Caco-2 (cell line): ENCODE results near the gene RPUSD3. TPM values are rescaled to one million over a fixed set of nuclear protein-coding genes. Genes with fewer than 3 reads are reported as not detected.
A peak's percentile ranks its signal among the peaks of the same experiment; 100 is the strongest.

Source experiments
- BruUV-seq: library from RNA; stranded (reverse); fragments of 400-500 nt; replicated peaks from 2 replicates; lab custom pipeline; 2021; lab: Mats Ljungman, UMichigan
- CTCF ChIA-PET: fragments of 300-600 bp; sonication (Branson Sonifier 250); formaldehyde crosslinking; loops from one replicate; lab custom pipeline; 2022; ENCODE audit warnings: antibody characterized with exemption; lab: Charles Lee
- POLR2A ChIA-PET: fragments of 300-600 bp; sonication (Branson Sonifier 250); formaldehyde crosslinking; loops from one replicate; lab custom pipeline; 2022; ENCODE audit warnings: antibody characterized with exemption; lab: Charles Lee
- DNase-seq, 2 experiments: peaks; one replicate each; pipeline versions ENCODE4 v3.0.0 to v3.0.0-alpha.2; 2020 to 2022
- H3K27me3 ChIP-seq: replicated peaks from 2 replicates; pipeline ENCODE4 v1.6.0; 2011; ENCODE audit warnings: low read length; ENCODE audit not compliant: control insufficient read depth, insufficient read depth
- H3K36me3 ChIP-seq: 2 replicates; pipeline ENCODE4 v1.5.1; 2011; ENCODE audit warnings: low read length; ENCODE audit not compliant: control insufficient read depth, insufficient read depth
- H3K4me1 ChIP-seq: fragments of 250-450 bp; sonication (Bioruptor Pico); 2 replicates; pipeline ENCODE4 v1.5.1; 2020; ENCODE audit warnings: mild to moderate bottlenecking
- H3K4me3 ChIP-seq: 2 replicates; pipeline ENCODE4 v1.5.1; 2011; ENCODE audit warnings: low read depth, mild to moderate bottlenecking, control low read depth, low read length
- H3K9me3 ChIP-seq: fragments of 250-450 bp; sonication (Bioruptor Pico); 2 replicates; pipeline ENCODE4 v1.5.1; 2020; ENCODE audit warnings: mild to moderate bottlenecking, moderate library complexity
- H3K27ac Mint-ChIP-seq: one replicate; pipeline ENCODE4 v1.8.0; 2022; ENCODE audit warnings: mixed read lengths; ENCODE audit not compliant: unreplicated experiment
- H3K27me3 Mint-ChIP-seq: one replicate; pipeline ENCODE4 v1.8.0; 2022; ENCODE audit warnings: mixed read lengths; ENCODE audit not compliant: insufficient read depth, unreplicated experiment
- H3K36me3 Mint-ChIP-seq: one replicate; pipeline ENCODE4 v1.8.0; 2022; ENCODE audit warnings: mild to moderate bottlenecking, mixed read lengths; ENCODE audit not compliant: insufficient read depth, unreplicated experiment
- H3K4me1 Mint-ChIP-seq: one replicate; pipeline ENCODE4 v1.8.0; 2022; ENCODE audit warnings: low read depth, mixed read lengths; ENCODE audit not compliant: unreplicated experiment
- H3K4me3 Mint-ChIP-seq: one replicate; pipeline ENCODE4 v1.8.0; 2022; ENCODE audit warnings: mild to moderate bottlenecking, moderate library complexity, mixed read lengths; ENCODE audit not compliant: unreplicated experiment
- H3K9me3 Mint-ChIP-seq: one replicate; pipeline ENCODE4 v1.8.0; 2022; ENCODE audit warnings: mixed read lengths; ENCODE audit not compliant: unreplicated experiment
- CTCF ChIP-seq, 2 experiments: fragments of 200-600 bp in 1 of 2; IDR thresholded peaks; 1 replicate in 1 of 2; 2 replicates in 1 of 2; pipeline versions ENCODE4 v1.5.1 to v1.8.0; 2011 to 2022; ENCODE audit warnings: antibody characterized with exemption in 1 of 2, control low read depth in 1 of 2, inconsistent platforms in 1 of 2, low read depth in 1 of 2, low read length in 1 of 2, mild to moderate bottlenecking in 1 of 2, moderate library complexity in 1 of 2; ENCODE audit not compliant: insufficient read depth in 1 of 2, severe bottlenecking in 1 of 2, unreplicated experiment in 1 of 2
- intact Hi-C: fragments of 100-400 bp; cut with micrococcal nuclease; formaldehyde crosslinking; loops from one replicate; pipeline ENCODE4 v1.10.0; 2022; ENCODE audit not compliant: unreplicated experiment
- total RNA-seq: library from RNA; stranded (reverse); gene quantifications from 2 replicates; pipeline ENCODE4 v1.2.3, GENCODE V29; 2022

The RPUSD3 gene
- total RNA-seq, 1 experiment from 2014 or later: 61.8 TPM

- Histone ChIP-seq H3K36me3 (peaks cover 8% of the 10 kb centered on the region), H3K4me3 (no peak overlapping the region), H3K27me3 (no peaks in the 10 kb centered on the region), H3K4me1 (no peaks in the 10 kb centered on the region), H3K9me3 (no peaks in the 10 kb centered on the region)
- Mint-ChIP-seq H3K36me3 (peaks cover 96% of the 10 kb centered on the region), H3K27ac (no peak overlapping the region), H3K9me3 (no peaks in the 10 kb centered on the region), H3K4me3 (no peak overlapping the region), H3K27me3 (no peaks in the 10 kb centered on the region), H3K4me1 (no peaks in the 10 kb centered on the region)
- CTCF ChIA-PET: interaction anchor here (0.7 kb wide), 1 partner anchor 14 kb away, joined by 3 read pairs; no protein-coding TSS in a partner anchor
- no peak for DNase-seq
- no TSS peak for BruUV-seq
- intact Hi-C loops: no loop called here
- POLR2A ChIA-PET: no interaction called here
- TF ChIP-seq CTCF (IDR thresholded peaks at IDR 0.05; ENCODE audit: insufficient read depth in 1 of 2, low read depth in 1 of 2, low read length in 1 of 2, severe bottlenecking in 1 of 2, unreplicated experiment in 1 of 2): peak in 1 of 2 experiments; percentile 40
Observed at GRCh38 chr3:9800529-9800928, 43.3 kb downstream of the RPUSD3 start.

- BruUV-seq: no TSS peak
- H3K4me3 ChIP-seq: no peak overlapping the region
- no peaks in the 10 kb centered on the region for H3K9me3 ChIP-seq
- POLR2A ChIA-PET: interaction anchor here (0.7 kb wide), 1 partner anchor 19 kb away, joined by 8 read pairs; no protein-coding TSS in a partner anchor
- Mint-ChIP-seq H3K27ac (no peak overlapping the region), H3K4me3 (no peak overlapping the region), H3K9me3 (no peaks in the 10 kb centered on the region), H3K27me3 (no peaks in the 10 kb centered on the region), H3K36me3 (peaks cover 88% of the 10 kb centered on the region), H3K4me1 (no peaks in the 10 kb centered on the region)
- no peak for DNase-seq
- TF ChIP-seq CTCF (IDR thresholded peaks at IDR 0.05; ENCODE audit: insufficient read depth in 1 of 2, low read depth in 1 of 2, low read length in 1 of 2, severe bottlenecking in 1 of 2, unreplicated experiment in 1 of 2): no peak
- intact Hi-C loops: no loop called here
- H3K27me3 ChIP-seq: no peaks in the 10 kb centered on the region
- H3K36me3 ChIP-seq: peaks cover 8% of the 10 kb centered on the region
- CTCF ChIA-PET: no interaction called here
- H3K4me1 ChIP-seq: no peaks in the 10 kb centered on the region
Observed at GRCh38 chr3:9797196-9797945, 46.4 kb downstream of the RPUSD3 start.

GRCh38 chr3:9795207-9795606 is 48.6 kb downstream of the RPUSD3 start:
- peaks cover 84% of the 10 kb centered on the region for H3K36me3 Mint-ChIP-seq
- H3K4me1 Mint-ChIP-seq: peaks cover 6% of the 10 kb centered on the region
- H3K4me3 Mint-ChIP-seq: peak overlapping the region; percentile 54
- CTCF ChIA-PET: no interaction called here
- TF ChIP-seq CTCF (IDR thresholded peaks at IDR 0.05; ENCODE audit: insufficient read depth in 1 of 2, low read depth in 1 of 2, low read length in 1 of 2, severe bottlenecking in 1 of 2, unreplicated experiment in 1 of 2): no peak
- Histone ChIP-seq H3K4me3 (no peak overlapping the region), H3K4me1 (0 out of 2 replicates have a peak, but pooled peaks cover 6% of the 10 kb centered on the region), H3K36me3 (peaks cover 6% of the 10 kb centered on the region), H3K9me3 (no peaks in the 10 kb centered on the region), H3K27me3 (no peaks in the 10 kb centered on the region)
- intact Hi-C loops: no loop called here
- POLR2A ChIA-PET: no interaction called here
- peak overlapping the region; percentile 19 for H3K27ac Mint-ChIP-seq
- H3K9me3 Mint-ChIP-seq: no peaks in the 10 kb centered on the region
- BruUV-seq: no TSS peak
- no peak for DNase-seq
- H3K27me3 Mint-ChIP-seq: no peaks in the 10 kb centered on the region
